Hematopoietic multipotent progenitor cell treated with erythropoietin and hydrocortisone succinate and interleukin-3 and kit ligand, for 8 days (in vitro differentiated cells): Measurements from ENCODE around the gene ATP6AP2.
"Not testable (repeated sequence)": the region's sequence is repeated elsewhere in the genome, so short reads cannot be mapped to it uniquely, and the experiment has no call there.

Experiments used
- DNase-seq: peaks from one replicate; pipeline ENCODE4 v3.0.0-alpha.2; 2015

Gene ATP6AP2

DNA sequence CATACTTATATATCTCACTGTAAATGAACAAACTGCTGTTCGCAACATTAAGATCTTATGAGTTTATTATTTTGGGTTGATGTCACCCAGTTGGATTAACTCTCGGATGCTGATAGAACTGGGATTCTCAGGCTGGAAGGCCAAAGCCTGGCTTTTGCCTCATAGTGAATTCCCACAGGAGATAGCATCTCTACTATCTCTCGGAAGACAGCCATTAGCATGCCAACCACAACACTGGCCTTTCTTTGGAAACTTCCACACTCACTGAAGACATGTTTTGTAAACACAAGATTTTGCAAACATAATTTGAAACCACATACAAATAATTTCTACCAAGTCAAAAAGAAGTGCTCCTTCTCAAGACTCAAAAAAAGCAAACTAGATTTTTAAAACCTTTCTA, 4.5 kb upstream of the ATP6AP2 start:
- DNase-seq: no peak

DNA sequence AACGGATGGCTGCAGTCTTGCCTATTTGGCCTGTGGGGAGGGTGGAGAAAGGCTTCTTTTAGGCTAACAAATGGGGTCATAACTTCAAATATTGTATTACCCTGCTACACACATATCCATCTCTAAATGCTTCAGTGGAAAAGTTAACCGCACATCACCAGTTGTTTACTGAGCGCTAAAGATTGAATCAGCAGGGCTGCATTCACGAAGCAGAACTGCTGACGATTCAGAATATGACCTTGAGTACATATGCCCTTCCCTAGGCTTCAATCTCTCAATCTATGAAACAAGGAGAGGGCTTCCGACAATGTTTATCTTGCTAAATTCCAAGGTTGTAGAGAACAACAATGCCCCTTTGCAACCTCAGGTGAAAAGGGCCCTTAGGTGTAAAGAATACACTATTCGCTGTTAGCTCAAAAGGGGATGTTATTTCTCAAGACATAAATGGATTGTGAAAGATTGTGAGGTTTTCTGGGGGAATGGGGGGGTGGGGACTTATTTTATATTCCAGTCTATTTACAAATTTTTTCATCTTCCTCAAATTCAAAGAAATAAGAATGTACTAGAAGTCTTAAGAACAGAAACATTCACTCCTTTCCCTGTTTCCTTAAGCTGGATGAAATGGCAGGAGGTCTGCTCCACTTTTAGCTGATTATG, 2.6 kb upstream of the ATP6AP2 start:
- DNase-seq: no peak

DNA sequence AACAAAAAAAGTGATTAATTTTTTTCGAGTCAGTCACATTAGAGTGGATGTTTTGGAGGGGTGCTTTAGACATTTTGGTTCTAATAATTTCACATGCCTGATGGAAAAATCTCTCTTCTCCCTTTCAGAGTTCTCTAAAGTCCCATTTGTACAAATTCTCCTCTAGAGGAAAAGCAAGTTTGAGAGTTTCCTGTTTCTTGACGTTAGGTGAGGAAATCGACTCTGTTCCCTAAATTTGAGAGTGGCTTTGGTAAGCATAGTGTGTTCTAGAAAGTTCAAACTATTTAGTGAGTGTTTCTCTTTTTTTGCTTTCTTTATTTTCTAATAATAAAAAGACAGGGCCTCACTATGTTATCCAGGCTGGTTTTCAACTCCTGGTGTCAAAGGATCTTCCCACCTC, 1.6 kb upstream of the ATP6AP2 start:
- no peak for DNase-seq

DNA sequence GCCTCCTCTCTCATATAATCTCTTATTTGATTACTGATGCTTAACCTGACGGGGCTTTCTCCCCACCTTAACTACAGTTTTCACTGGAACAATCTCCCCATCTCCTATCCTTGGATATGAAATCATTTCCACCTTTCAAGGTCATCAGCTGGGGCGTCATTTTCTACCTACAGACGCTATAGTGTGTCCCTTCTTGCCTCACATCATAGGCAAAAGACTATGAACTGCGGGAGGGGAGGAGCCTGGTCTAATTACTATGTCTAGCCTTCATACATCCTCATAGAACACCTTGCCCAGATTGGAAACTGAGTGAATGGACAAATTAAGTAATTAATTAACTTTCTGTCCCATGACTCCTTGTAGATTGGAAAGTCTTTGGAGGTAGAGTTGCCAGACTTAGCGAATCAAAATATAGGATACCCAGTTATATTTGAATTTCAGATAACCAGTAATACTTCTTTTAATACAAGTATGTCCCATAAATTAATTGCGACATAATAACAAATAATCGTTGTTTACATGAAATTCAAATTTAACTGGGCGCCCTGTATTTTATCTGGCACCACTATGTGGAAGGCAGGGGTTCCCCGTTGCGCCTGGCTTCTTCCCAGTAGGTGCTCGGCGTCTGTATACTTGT, 752 bp upstream of the ATP6AP2 start:
- no peak for DNase-seq

DNA sequence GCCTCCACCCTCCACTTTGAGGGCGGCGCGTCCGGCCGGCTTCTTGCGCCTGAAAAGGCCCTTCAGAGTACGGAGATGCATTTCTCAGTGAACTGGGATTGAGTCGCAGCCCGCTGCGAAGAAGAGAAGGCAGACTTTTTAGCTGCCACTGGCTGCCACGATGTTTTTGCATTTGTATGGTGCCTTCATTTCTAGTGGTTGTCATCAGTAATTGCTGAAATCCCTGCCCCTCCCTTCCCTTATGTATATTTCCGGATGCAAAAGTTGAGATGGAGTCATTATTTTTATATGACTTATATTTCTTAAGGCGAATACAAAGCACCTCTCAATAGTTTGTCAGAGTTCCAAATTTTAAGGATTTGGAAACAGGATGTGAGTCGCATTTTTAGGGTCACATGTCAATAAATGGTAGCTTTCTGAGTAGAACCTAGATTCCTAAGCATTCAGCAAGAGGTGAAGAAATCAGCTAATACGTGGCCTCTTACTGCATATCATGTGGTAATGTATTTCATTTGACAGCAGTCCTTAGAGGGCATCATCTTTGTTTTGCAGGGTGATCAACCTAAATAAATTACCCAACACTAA, 658 bp downstream of the ATP6AP2 start:
- DNase-seq: no peak

DNA sequence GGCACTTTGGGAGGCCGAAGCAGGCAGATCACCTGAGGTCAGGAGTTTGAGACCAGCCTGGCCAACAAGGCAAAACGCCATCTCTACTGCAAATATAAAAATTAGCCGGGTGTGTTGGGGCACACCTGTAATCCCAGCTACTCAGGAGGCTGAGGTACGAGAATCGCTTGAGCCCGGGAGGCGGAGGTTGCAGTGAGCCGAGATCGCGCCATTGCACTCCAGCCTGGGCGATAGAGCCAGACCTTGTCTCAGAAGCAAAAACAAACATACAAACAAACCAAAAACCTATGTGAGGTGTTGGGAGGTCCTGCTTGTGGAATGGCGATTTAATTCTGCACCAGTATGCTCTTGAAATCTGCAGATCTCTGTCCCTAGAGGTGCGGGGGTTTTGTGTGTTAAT, 1.4 kb downstream of the ATP6AP2 start:
- DNase-seq: not testable (repeated sequence)

DNA sequence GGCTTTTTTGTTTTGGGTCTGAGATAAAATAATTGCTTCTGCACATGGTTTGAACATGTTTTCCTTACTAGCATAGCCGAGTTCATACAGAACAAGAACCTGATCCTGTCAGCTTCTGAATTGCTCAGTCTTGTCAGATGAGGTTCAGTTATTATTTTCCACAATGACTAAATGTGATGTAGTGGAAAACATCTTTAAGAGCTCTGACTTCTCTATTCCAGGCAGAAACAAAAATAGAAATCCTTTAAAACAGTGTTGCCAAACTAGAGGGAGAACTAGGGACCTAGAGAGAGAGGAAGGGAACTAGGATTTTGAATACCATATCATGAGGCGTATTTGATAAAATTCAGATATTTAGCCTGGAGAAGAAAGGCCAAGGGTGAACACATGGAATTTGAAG, 2.0 kb downstream of the ATP6AP2 start:
- DNase-seq: no peak

DNA sequence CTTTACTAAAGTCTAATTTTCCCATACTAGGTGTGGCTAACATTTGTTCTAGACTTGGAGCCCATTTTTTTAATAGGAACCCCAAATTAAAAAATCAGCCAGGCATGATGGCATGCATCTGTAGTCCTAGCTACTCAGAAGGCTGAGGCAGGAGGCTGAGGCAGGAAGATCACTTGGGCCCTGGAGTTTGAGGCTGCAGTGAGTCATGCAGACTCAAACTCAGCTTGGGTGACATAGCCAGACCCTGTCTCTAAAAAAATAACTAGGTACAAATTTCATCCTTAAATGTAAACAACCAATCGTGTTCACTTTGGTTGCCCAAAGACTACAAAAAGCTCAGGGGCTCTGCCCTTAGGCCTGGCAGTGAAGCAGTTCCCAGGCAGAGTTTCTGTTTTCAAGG, 6.9 kb downstream of the ATP6AP2 start:
- not testable (repeated sequence) for DNase-seq

DNA sequence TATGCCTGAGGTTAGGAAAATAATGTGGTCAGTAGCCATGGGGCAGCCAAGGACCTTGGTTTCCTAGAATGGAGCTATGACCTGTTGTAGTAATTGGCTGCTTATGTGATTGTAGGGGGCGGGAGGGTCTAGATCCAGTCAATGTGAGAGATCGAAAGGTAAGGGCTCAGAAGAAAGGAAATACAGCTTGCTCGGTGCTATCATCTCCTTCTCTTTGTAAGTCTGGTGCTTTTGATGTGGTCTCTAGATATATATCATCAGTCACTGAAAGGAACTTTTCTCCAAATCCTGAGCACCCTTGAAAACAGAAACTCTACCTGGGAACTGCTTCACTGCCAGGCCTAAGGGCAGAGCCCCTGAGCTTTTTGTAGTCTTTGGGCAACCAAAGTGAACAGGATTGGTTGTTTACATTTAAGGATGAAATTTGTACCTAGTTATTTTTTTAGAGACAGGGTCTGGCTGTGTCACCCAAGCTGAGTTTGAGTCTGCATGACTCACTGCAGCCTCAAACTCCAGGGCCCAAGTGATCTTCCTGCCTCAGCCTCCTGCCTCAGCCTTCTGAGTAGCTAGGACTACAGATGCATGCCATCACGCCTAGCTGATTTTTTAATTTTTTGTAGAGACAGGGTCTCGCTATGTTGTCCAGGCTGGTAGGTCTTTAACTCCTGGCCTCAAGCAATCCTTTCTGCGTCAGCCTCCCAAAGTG, 9.0 kb downstream of the ATP6AP2 start:
- DNase-seq: not testable (repeated sequence)

DNA sequence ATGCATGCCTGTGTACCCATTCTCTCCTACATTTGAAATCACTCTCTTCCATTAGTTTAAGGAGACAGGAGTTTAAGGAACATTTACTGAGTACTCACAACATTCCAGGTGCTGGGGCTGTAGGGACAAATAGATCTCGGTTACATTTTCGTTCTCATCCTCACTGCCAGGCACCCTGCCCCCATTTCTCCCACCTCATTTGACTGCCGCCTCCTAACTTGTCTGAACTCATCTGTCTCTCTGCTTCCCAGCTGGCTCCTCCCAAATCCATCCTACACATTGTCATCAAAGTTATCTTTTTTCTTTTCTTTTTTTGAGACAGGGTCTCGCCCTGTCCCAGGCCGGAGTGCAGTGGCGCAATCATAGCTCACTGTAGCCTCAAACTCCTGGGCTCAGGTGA, 22.7 kb downstream of the ATP6AP2 start:
- DNase-seq: no peak

DNA sequence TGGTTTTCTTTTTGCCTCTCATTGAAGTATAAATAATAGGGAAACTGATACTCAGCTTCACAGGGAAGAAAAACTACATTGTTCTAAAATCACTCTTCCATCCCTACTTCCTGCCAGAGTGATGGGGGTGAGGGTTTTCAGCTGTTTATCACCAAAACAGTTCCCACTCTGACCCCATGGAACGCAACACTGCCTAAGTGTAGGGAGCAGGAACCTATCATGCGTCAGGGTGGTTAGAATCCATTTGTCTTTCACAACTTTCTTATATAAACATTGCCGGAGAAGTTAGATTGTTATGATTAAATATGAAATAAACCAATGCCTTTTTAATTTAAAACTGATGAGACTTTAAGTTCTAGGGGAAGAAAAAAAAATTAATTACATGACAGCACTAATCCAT, 26.6 kb downstream of the ATP6AP2 start:
- DNase-seq: no peak

DNA sequence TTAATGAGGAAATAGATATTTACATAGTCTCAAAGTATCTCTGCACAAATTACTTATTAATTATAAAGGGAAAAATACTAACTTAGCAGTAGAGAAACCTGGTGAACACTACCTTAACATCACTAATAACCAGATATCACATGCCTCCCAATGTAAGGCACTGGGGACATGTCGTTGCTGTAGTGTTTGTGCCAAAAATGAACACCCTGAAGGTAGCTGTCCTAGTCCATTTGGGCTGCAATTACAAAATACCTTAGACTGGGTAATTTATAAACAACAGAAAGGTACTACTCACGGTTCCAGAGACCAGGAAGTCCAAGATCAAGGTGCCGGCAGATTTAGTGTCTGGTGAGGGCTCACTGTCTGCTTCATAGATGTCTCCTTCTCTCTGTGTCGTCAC, 31.7 kb downstream of the ATP6AP2 start:
- DNase-seq: no peak

DNA sequence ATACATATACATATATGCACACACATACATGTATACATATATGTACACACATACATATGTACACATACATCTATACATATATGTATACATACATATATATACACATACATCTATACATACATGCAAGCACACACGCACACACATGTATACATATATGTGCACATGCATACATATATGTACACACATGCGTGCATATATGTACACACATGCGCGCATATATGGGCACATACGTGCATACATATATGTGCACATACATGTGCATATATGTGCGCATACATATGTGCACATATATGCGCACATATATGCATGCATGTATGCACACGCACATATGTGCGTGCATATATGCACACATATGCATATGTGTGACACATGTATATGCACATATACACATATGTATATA, 35.2 kb downstream of the ATP6AP2 start:
- no peak for DNase-seq

DNA sequence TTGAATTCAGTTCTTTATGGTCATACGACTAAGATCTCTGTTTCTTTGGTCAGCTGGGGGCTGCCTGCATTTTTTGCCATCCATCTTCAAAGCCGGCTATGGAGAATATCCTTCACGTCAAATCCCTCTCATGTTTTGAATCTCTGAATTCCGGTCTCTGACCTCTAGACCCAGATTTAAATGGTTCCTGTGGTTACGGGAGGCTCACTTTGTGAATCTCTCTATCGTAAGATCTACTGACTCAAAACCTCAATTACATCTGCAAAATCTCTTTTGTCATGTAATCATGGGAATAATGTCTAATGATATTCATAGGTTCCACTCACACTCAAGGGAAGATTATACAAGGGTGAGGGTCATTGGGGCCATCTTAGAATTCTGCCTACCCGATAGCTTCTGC, 36.8 kb downstream of the ATP6AP2 start:
- no peak for DNase-seq

DNA sequence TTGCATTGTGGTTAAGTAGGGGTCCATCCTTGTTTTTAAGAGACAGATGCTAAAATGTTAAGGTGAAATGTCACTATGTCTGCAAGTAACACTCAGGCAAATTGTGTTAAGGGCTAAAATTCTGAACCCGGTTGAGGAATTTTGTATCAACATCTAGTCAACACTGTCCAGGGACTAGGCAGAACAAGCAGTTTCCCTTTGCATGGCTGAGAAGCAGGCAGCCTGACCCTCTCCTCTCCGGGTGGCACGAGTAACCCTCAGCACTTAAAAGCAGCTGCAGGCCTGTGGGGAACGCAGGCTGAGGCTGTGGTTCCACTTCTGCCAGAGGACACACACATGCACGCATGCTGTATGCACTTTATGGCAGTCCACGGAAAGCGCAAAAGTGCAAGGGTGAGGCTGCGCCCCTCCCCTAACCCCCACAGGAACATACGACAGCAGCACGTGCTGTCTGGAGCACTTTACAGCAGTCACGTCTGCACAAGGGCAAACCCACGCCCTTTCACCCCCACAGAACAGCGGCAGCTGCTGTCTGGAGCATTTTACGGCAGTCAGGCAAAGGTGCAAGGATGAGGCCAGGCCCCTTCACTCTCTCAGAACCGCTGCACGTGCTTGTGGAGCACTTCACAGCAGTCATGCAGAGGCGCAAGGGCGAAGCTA, 41.8 kb downstream of the ATP6AP2 start:
- no peak for DNase-seq

DNA sequence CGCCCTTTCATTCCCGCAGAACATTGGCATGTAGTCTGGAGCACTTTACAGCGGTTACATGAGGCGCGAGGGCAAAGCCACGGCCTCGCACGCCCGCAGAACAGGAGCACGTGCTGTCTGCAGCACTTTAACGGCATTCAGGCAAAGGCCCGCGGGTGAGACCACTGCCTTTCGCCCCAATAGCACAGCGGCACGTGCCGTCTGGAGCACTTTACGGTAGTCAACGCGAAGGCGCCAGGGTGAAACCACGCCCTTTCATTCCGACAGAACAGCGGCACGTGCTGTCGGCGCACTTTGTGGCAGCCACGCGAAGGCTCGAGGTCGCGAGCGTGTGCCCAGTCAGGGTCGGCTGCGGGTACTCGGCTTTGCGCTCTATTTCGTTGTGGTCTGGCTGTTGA, 42.4 kb downstream of the ATP6AP2 start, which contains the start of gene MPC1L:
MPC1L (plus strand) TSS at position 290 of the 398 bp plus-strand sequence. CDS start 138 bp downstream, outside the sequence.
- DNase-seq: no peak

DNA sequence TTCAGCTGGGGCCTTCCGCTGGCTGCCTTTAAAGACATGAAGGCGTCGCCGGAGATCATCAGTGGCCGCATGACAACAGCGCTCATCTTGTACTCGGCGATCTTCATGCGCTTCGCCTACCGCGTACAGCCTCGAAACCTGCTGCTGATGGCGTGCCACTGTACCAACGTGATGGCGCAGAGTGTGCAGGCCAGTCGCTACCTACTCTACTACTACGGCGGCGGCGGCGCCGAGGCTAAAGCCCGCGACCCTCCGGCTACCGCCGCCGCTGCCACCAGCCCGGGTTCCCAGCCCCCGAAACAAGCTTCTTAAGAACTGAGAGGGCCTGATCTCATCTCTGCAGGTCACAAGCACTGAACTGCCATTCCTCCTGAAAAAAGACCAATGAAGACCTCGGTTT, 42.9 kb downstream of the ATP6AP2 start:
- no peak for DNase-seq

DNA sequence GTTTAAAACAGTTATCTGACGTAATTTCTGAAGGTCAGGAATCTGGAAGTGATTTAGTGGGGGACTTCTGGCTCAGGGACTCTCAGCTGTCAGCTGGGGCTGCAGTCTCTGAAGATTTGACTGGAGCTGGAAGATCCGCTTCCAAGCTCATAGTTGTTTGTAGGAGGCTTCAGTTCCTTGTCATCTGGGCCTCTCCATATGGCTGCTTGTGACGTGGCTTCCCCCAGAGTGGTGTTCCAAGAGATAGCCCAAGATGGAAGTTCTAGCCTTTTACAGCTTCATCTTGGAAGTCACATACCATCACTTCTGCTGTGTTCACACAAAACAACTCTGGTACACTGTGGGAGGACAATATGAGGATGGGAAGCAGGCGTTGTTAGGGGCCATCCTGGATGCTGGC, 44.5 kb downstream of the ATP6AP2 start:
- DNase-seq: no peak

DNA sequence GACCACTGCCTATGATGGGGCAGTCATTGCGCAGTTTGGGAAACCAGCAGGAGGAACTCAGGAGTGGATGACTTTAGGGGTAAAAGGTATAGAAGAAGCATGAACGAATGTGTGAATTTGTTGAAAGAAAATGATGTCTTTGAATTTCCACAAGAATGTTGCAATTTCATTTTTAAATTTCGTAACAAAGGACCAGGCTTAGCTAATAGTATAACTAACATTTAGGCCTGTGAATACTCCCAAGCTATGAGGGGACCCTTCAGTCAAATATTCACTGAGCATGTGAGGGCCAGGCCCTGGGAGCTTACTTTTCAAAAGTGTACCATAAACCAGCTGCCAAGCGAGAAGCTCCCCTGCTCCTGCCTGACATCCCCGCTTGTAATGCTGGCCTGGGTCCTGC, 47.7 kb downstream of the ATP6AP2 start:
- DNase-seq: no peak

DNA sequence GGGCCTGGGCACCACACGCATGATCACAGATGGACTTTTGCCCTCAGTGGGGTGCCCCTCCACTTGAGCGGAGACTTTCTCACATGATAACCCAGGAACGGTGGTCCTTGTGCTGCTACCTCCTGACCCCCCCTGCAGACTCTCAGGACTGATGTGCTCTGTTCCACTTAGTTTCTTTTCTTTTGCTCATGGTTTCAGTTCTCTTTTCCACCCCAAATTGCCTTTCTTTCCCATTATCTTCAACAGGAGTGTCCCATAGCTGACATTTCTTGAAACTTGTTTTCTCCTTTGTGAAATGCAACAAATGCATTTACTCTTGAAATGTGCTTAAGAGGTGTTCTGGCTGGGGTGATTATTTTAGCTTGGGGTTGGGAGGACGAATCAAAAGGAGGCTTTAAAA, 51.4 kb downstream of the ATP6AP2 start:
- DNase-seq: no peak

DNA sequence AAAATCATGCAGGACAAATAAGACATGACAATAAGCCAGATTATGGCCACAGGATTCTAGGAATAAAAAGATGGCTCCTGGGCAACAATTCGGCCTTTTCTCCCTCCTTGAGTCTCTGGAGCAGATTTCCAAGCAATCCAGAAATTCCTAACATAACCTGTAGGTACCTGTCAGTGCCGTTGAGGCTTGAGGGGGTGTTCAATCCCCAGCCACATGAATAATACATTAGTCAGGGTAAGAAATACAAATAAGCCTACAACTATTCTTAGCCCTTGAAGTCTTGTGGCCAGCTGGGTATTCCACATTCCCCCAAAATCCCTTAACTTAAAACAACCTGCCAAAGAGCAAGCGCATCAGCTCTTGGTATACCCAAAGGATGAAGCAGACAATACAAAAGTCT, 56.9 kb downstream of the ATP6AP2 start:
- DNase-seq: no peak

DNA sequence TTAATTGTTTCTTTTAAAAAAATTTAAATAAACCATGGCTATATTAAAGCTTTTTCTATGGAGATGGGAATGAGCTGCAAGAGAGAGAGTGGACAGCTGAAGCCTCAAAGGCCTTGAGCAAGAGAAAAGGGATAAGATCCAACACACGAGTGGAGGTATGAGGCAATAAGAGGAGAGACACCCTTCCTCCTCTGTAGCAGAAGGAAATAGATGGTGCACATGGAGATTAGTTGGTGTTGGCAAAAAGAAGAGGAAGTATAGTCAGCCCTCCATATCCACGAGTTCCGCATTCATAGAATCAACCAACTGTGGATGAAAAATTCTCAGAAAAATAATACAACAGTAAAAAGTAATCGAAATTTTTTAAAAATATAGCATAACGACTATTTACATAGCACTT, 63.4 kb downstream of the ATP6AP2 start:
- DNase-seq: peak; percentile 52

DNA sequence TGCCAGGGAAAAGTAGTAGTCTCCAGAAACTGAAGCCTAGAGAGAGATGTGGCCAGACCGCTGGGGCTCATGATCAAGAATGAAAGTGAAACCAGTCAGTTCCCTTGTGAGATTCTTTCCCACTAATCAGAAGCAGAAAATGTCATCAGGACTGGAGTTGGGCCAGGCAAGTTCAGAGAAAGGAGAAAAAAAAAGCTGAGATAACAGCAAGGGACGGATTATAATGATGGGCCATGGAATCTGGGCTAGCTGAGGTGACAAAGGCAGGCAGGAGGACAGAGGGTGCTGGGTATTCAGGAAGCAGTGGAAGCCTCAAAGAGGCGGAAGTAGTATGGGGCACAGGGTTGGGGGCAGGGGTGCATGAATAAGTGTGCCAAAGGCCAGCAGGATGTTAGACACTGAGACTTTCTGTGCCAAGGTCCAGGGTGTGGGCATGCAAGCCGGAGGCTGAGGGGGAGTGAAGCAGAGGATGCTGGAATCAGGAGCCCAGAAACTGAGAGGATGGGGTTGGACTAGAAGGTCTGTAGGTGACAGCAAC, 64.1 kb downstream of the ATP6AP2 start:
- peak; percentile 79 for DNase-seq
